Endothelial cell of umbilical vein (primary cell): Measurements from ENCODE around the gene CAPS.

ENCODE experiments used
- CTCF ChIP-seq, 2 donors: IDR thresholded peaks; 1 replicate in 1 of 2; 2 replicates in 1 of 2; pipeline ENCODE4 v1.5.1; 2011; ENCODE audit warnings: low read length in 2 of 2, mild to moderate bottlenecking in 2 of 2, moderate library complexity in 2 of 2, control low read depth in 1 of 2, inconsistent platforms in 1 of 2, low read depth in 1 of 2; ENCODE audit not compliant: insufficient read depth in 1 of 2; ENCODE audit errors: extremely low read depth in 1 of 2
- POLR2A ChIP-seq: IDR thresholded peaks from 2 replicates; pipeline ENCODE4 v1.6.1; 2012; ENCODE audit warnings: low read depth, mild to moderate bottlenecking, control low read depth, low read length
- POLR2AphosphoS5 ChIP-seq: IDR thresholded peaks from 2 replicates; pipeline ENCODE4 v1.6.1; 2012; ENCODE audit warnings: low read depth, mild to moderate bottlenecking, control low read depth, low read length, moderate library complexity; ENCODE audit not compliant: insufficient read depth
- TF ChIP-seq, protein P1 (sequence below): IDR thresholded peaks from 2 replicates; pipeline ENCODE4 v1.6.1; 2011; ENCODE audit not compliant: insufficient read depth, insufficient read length

- TF ChIP-seq POLR2AphosphoS5 = no peak
- no peak for TF ChIP-seq CTCF (IDR thresholded peaks at IDR 0.05; ENCODE audit: extremely low read depth in 1 of 2, insufficient read depth in 1 of 2, low read depth in 1 of 2, low read length in 2 of 2)
- no peak for TF ChIP-seq POLR2A
- TF ChIP-seq, protein P1, sequence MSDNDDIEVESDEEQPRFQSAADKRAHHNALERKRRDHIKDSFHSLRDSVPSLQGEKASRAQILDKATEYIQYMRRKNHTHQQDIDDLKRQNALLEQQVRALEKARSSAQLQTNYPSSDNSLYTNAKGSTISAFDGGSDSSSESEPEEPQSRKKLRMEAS = no peak
Measured at GRCh38 chr19:5896365-5897076, 17.5 kb upstream of the CAPS start.
